Retinal pigment epithelial cell (primary cell): ENCODE results near the gene XRCC6.
"Not testable (repeated sequence)": the region's sequence is repeated elsewhere in the genome, so short reads cannot be mapped to it uniquely, and the experiment has no call there.

Experiments
- DNase-seq: peaks from one replicate; pipeline ENCODE4 v3.0.0-alpha.2; 2010; ENCODE audit warnings: low read depth
- H3K4me3 ChIP-seq: 2 replicates; pipeline ENCODE4 v1.5.1; 2011; ENCODE audit warnings: mild to moderate bottlenecking, low read length, control low read depth, moderate library complexity
- CTCF ChIP-seq: conservative IDR thresholded peaks from 2 replicates; pipeline ENCODE4 v1.5.1; 2011; ENCODE audit warnings: low read depth, low read length, control low read depth, inconsistent platforms

Gene XRCC6

GRCh38 chr22:41619979-41620588, 1.0 kb upstream of the XRCC6 start:
- no peak for TF ChIP-seq CTCF
- H3K4me3 ChIP-seq = peak overlapping the region; percentile 92
- no peak for DNase-seq

GRCh38 chr22:41620589-41621098, 451 bp upstream of the XRCC6 start, which contains the start of gene DESI1:
Gene DESI1, minus strand, starts transcription at chr22:41621043. Its CDS starts 204 bp downstream, at chr22:41620839.
- no peak for DNase-seq
- TF ChIP-seq CTCF = no peak
- H3K4me3 ChIP-seq = peak within 1 kb of the TSS; percentile 92

- TF ChIP-seq CTCF = no peak
- peak overlapping the region; percentile 92 for H3K4me3 ChIP-seq
- DNase-seq = no peak
Measured at GRCh38 chr22:41621911-41622179, 750 bp downstream of the XRCC6 start.

GRCh38 chr22:41625577-41625976, 4.5 kb downstream of the XRCC6 start:
- H3K4me3 ChIP-seq = no peak overlapping the region
- DNase-seq = no peak
- no peak for TF ChIP-seq CTCF

- H3K4me3 ChIP-seq, DNase-seq: not testable (repeated sequence)
Measured at GRCh38 chr22:41631115-41631514, 10.0 kb downstream of the XRCC6 start.

- DNase-seq, H3K4me3 ChIP-seq: not testable (repeated sequence)
Measured at GRCh38 chr22:41631615-41632014, 10.5 kb downstream of the XRCC6 start.

GRCh38 chr22:41634610-41635009, 13.5 kb downstream of the XRCC6 start:
- not testable (repeated sequence) for H3K4me3 ChIP-seq, DNase-seq

GRCh38 chr22:41636467-41636866, 15.4 kb downstream of the XRCC6 start:
- H3K4me3 ChIP-seq = no peak overlapping the region
- DNase-seq = no peak

GRCh38 chr22:41637623-41638022, 16.5 kb downstream of the XRCC6 start:
- DNase-seq, H3K4me3 ChIP-seq: not testable (repeated sequence)

More at GRCh38 chr22:41636467-41636866, 15.4 kb downstream of the XRCC6 start:
- TF ChIP-seq CTCF = no peak
